Measurements from ENCODE around the gene SBF2. TPM values are rescaled to one million over a fixed set of nuclear protein-coding genes. Genes with fewer than 3 reads are reported as not detected.
"Not testable (repeated sequence)": the region's sequence is repeated elsewhere in the genome, so short reads cannot be mapped to it uniquely, and the experiment has no call there.

SBF2 gene
- total and polyA plus RNA-seq, 7 experiments from 2014 or later: 4.2 to 35.2 (median 13.3) TPM

- Histone ChIP-seq H3K27ac (ENCODE audit: low read depth, low read length) (no peak overlapping the region), H3K4me3 (ENCODE audit: low read length) (no peak overlapping the region), H3K4me1 (ENCODE audit: control insufficient read depth in 2 of 2, insufficient read depth in 2 of 2, low read length in 2 of 2) (no peaks in the 10 kb centered on the region), H3K9me3 (ENCODE audit: control insufficient read depth in 2 of 3, low read length in 3 of 3) (no peaks in the 10 kb centered on the region), H3K27me3 (ENCODE audit: control insufficient read depth in 2 of 2, insufficient read depth in 2 of 2, low read length in 2 of 2) (no peaks in the 10 kb centered on the region), H3K36me3 (ENCODE audit: control insufficient read depth in 2 of 3, insufficient read depth in 3 of 3, low read length in 3 of 3) (no peaks in the 10 kb centered on the region)
- ChIA-PET POLR2A (no interaction called here), CTCF (no interaction called here)
- H3K4me3 Mint-ChIP-seq: no peak overlapping the region
- H3K36me3 Mint-ChIP-seq: peaks cover 0 to 25% (median 4%) of the 10 kb centered on the region in 5 donors
- H3K27ac Mint-ChIP-seq: no peak overlapping the region
- peaks cover 0 to 16% (median 13%) of the 10 kb centered on the region in 7 donors for H3K4me1 Mint-ChIP-seq
- ATAC-seq (no peak), DNase-seq (no peak)
- intact Hi-C loops (cut with micrococcal nuclease): no loop called here
- peaks cover 0 to 12% (median 0%) of the 10 kb centered on the region in 11 donors for H3K9me3 Mint-ChIP-seq
- no peaks in the 10 kb centered on the region for H3K27me3 Mint-ChIP-seq
Measured at GRCh38 chr11:10092426-10092825, 201.6 kb downstream of the SBF2 start.

- Mint-ChIP-seq H3K36me3 (peaks cover 0 to 19% (median 4%) of the 10 kb centered on the region in 5 donors), H3K9me3 (peaks cover 0 to 8% (median 0%) of the 10 kb centered on the region in 11 donors), H3K4me3 (no peak overlapping the region), H3K4me1 (peaks cover 0 to 16% (median 13%) of the 10 kb centered on the region in 7 donors), H3K27me3 (no peaks in the 10 kb centered on the region), H3K27ac (no peak overlapping the region)
- H3K27ac ChIP-seq (ENCODE audit: low read depth, low read length): no peak overlapping the region
- H3K27me3 ChIP-seq (ENCODE audit: control insufficient read depth in 2 of 2, insufficient read depth in 2 of 2, low read length in 2 of 2): no peaks in the 10 kb centered on the region
- CTCF ChIA-PET: no interaction called here
- H3K4me3 ChIP-seq (ENCODE audit: low read length): no peak overlapping the region
- DNase-seq: no peak
- H3K4me1 ChIP-seq (ENCODE audit: control insufficient read depth in 2 of 2, insufficient read depth in 2 of 2, low read length in 2 of 2): no peaks in the 10 kb centered on the region
- H3K9me3 ChIP-seq (ENCODE audit: control insufficient read depth in 2 of 3, low read length in 3 of 3): no peaks in the 10 kb centered on the region
- intact Hi-C loops (cut with micrococcal nuclease): no loop called here
- POLR2A ChIA-PET: no interaction called here
- H3K36me3 ChIP-seq (ENCODE audit: control insufficient read depth in 2 of 3, insufficient read depth in 3 of 3, low read length in 3 of 3): no peaks in the 10 kb centered on the region
- ATAC-seq: no peak
Measured at GRCh38 chr11:10091314-10092045, 202.5 kb downstream of the SBF2 start.

- Mint-ChIP-seq H3K4me1 (peaks cover 0 to 16% (median 13%) of the 10 kb centered on the region in 7 donors), H3K36me3 (peaks cover 0 to 27% (median 13%) of the 10 kb centered on the region in 5 donors), H3K9me3 (peaks cover 0 to 40% (median 10%) of the 10 kb centered on the region in 11 donors)
- H3K27ac ChIP-seq (ENCODE audit: low read depth, low read length); ATAC-seq; H3K9me3 ChIP-seq (ENCODE audit: control insufficient read depth in 2 of 3, low read length in 3 of 3); intact Hi-C loops (cut with micrococcal nuclease); H3K27me3 Mint-ChIP-seq; H3K27me3 ChIP-seq (ENCODE audit: control insufficient read depth in 2 of 2, insufficient read depth in 2 of 2, low read length in 2 of 2); H3K27ac Mint-ChIP-seq; CTCF ChIA-PET; H3K36me3 ChIP-seq (ENCODE audit: control insufficient read depth in 2 of 3, insufficient read depth in 3 of 3, low read length in 3 of 3); H3K4me3 Mint-ChIP-seq; H3K4me3 ChIP-seq (ENCODE audit: low read length); POLR2A ChIA-PET; H3K4me1 ChIP-seq (ENCODE audit: control insufficient read depth in 2 of 2, insufficient read depth in 2 of 2, low read length in 2 of 2); DNase-seq: not testable (repeated sequence)
Measured at GRCh38 chr11:10087923-10088225, 206.1 kb downstream of the SBF2 start.

- H3K9me3 Mint-ChIP-seq: peaks cover 0 to 45% (median 11%) of the 10 kb centered on the region in 11 donors
- ATAC-seq: no peak
- peaks cover 0 to 3% (median 0%) of the 10 kb centered on the region in 5 donors for H3K27me3 Mint-ChIP-seq
- intact Hi-C loops (cut with micrococcal nuclease): no loop called here
- Histone ChIP-seq H3K27ac (ENCODE audit: low read depth, low read length) (no peak overlapping the region), H3K4me1 (ENCODE audit: control insufficient read depth in 2 of 2, insufficient read depth in 2 of 2, low read length in 2 of 2) (no peaks in the 10 kb centered on the region), H3K4me3 (ENCODE audit: low read length) (no peak overlapping the region), H3K36me3 (ENCODE audit: control insufficient read depth in 2 of 3, insufficient read depth in 3 of 3, low read length in 3 of 3) (no peaks in the 10 kb centered on the region), H3K27me3 (ENCODE audit: control insufficient read depth in 2 of 2, insufficient read depth in 2 of 2, low read length in 2 of 2) (no peaks in the 10 kb centered on the region), H3K9me3 (ENCODE audit: control insufficient read depth in 2 of 3, low read length in 3 of 3) (peaks cover 0 to 11% (median 0%) of the 10 kb centered on the region in 3 experiments)
- ChIA-PET POLR2A (no interaction called here), CTCF (no interaction called here)
- H3K36me3 Mint-ChIP-seq: peaks cover 0 to 32% (median 13%) of the 10 kb centered on the region in 5 donors
- peaks cover 0 to 13% (median 10%) of the 10 kb centered on the region in 7 donors for H3K4me1 Mint-ChIP-seq
- no peak for DNase-seq
- no peak overlapping the region for H3K27ac Mint-ChIP-seq
- H3K4me3 Mint-ChIP-seq: no peak overlapping the region
Measured at GRCh38 chr11:10087186-10087922, 206.7 kb downstream of the SBF2 start.

GRCh38 chr11:10080138-10080537, 213.9 kb downstream of the SBF2 start:
- no peak for DNase-seq
- peaks cover 0 to 34% (median 23%) of the 10 kb centered on the region in 5 donors for H3K36me3 Mint-ChIP-seq
- H3K4me3 Mint-ChIP-seq: no peak overlapping the region
- peaks cover 0 to 8% (median 0%) of the 10 kb centered on the region in 7 donors for H3K4me1 Mint-ChIP-seq
- peaks cover 0 to 77% (median 28%) of the 10 kb centered on the region in 11 donors for H3K9me3 Mint-ChIP-seq
- no peaks in the 10 kb centered on the region for H3K27me3 Mint-ChIP-seq
- H3K27ac Mint-ChIP-seq: no peak overlapping the region
- no peak for ATAC-seq
- no peaks in the 10 kb centered on the region for H3K27me3 ChIP-seq (ENCODE audit: control insufficient read depth in 2 of 2, insufficient read depth in 2 of 2, low read length in 2 of 2)
- POLR2A ChIA-PET: no interaction called here
- H3K27ac ChIP-seq (ENCODE audit: low read depth, low read length): no peak overlapping the region
- H3K4me3 ChIP-seq (ENCODE audit: low read length): no peak overlapping the region
- peaks cover 0 to 37% (median 0%) of the 10 kb centered on the region in 3 experiments for H3K9me3 ChIP-seq (ENCODE audit: control insufficient read depth in 2 of 3, low read length in 3 of 3)
- no peaks in the 10 kb centered on the region for H3K36me3 ChIP-seq (ENCODE audit: control insufficient read depth in 2 of 3, insufficient read depth in 3 of 3, low read length in 3 of 3)
- intact Hi-C loops (cut with micrococcal nuclease): no loop called here
- H3K4me1 ChIP-seq (ENCODE audit: control insufficient read depth in 2 of 2, insufficient read depth in 2 of 2, low read length in 2 of 2): no peaks in the 10 kb centered on the region
- CTCF ChIA-PET: no interaction called here

GRCh38 chr11:10076458-10077141, 217.4 kb downstream of the SBF2 start:
- intact Hi-C loops (cut with micrococcal nuclease): loop anchor here in 1 of 2 donors (2.0 kb wide), 1 partner anchor 318 kb away; no protein-coding TSS in a partner anchor
- DNase-seq (peak in 2 of 9 donors; percentile 1 to 43), ATAC-seq (no peak)
- H3K4me3 ChIP-seq (ENCODE audit: low read length): no peak overlapping the region
- H3K9me3 Mint-ChIP-seq: peaks cover 0 to 43% (median 23%) of the 10 kb centered on the region in 11 donors
- no peak overlapping the region for H3K4me3 Mint-ChIP-seq
- peaks cover 0 to 2% (median 0%) of the 10 kb centered on the region in 7 donors for H3K4me1 Mint-ChIP-seq
- peaks cover 0 to 26% (median 0%) of the 10 kb centered on the region in 3 experiments for H3K9me3 ChIP-seq (ENCODE audit: control insufficient read depth in 2 of 3, low read length in 3 of 3)
- no peaks in the 10 kb centered on the region for H3K27me3 Mint-ChIP-seq
- H3K36me3 Mint-ChIP-seq: peaks cover 0 to 32% (median 9%) of the 10 kb centered on the region in 5 donors
- ChIA-PET CTCF (interaction anchor here (0.7 kb wide), 1 partner anchor 77 kb away, joined by 3 read pairs; no protein-coding TSS in a partner anchor), POLR2A (no interaction called here)
- H3K27me3 ChIP-seq (ENCODE audit: control insufficient read depth in 2 of 2, insufficient read depth in 2 of 2, low read length in 2 of 2): no peaks in the 10 kb centered on the region
- no peaks in the 10 kb centered on the region for H3K36me3 ChIP-seq (ENCODE audit: control insufficient read depth in 2 of 3, insufficient read depth in 3 of 3, low read length in 3 of 3)
- H3K27ac ChIP-seq (ENCODE audit: low read depth, low read length): no peak overlapping the region
- H3K4me1 ChIP-seq (ENCODE audit: control insufficient read depth in 2 of 2, insufficient read depth in 2 of 2, low read length in 2 of 2): no peaks in the 10 kb centered on the region
- no peak overlapping the region for H3K27ac Mint-ChIP-seq

Data from naive thymus-derived CD4-positive, alpha-beta T cell (primary cell).